HEK293 (cell line): ENCODE data around the gene TCHP.

ENCODE experiments used
- CTCF ChIA-PET: fragments of 350-600 bp; formaldehyde crosslinking; extraction: SDS; loops from one replicate; lab custom pipeline; 2021; ENCODE audit warnings: antibody characterized with exemption; lab: Yijun Ruan, JAX
- POLR2A ChIA-PET: fragments of 300-600 bp; formaldehyde crosslinking; extraction: SDS; loops from one replicate; lab custom pipeline; 2020; ENCODE audit warnings: antibody characterized with exemption, inconsistent platforms; lab: Yijun Ruan, JAX
- H3K27ac ChIP-seq: fragments of 200-500 bp; sonication (Bioruptor generic); 2 replicates; pipeline ENCODE4 v1.5.1; 2014; ENCODE audit warnings: low read depth, low read length, control low read depth, inconsistent platforms; ENCODE audit errors: extremely low read depth
- H3K36me3 ChIP-seq, 2 experiments: fragments of 200-500 bp in 1 of 2; sonication (Bioruptor generic) in 1 of 2; 1 replicate in 1 of 2; 2 replicates in 1 of 2; pipeline ENCODE4 v1.5.1; 2014 to 2017; ENCODE audit warnings: inconsistent platforms in 2 of 2, low read length in 2 of 2; ENCODE audit not compliant: control insufficient read depth in 2 of 2, insufficient read depth in 1 of 2
- H3K4me1 ChIP-seq: fragments of 200-500 bp; sonication (Bioruptor generic); 2 replicates; pipeline ENCODE4 v1.5.1; 2014; ENCODE audit warnings: mild to moderate bottlenecking, low read length, inconsistent platforms; ENCODE audit not compliant: control insufficient read depth, insufficient read depth
- H3K4me3 ChIP-seq: 2 replicates; pipeline ENCODE4 v1.5.1; 2011; ENCODE audit warnings: low read depth, mild to moderate bottlenecking, control low read depth, low read length, moderate library complexity
- H3K9me3 ChIP-seq: fragments of 200-500 bp; sonication (Bioruptor generic); 2 replicates; pipeline ENCODE4 v1.5.1; 2014; ENCODE audit warnings: low read depth, low read length, inconsistent platforms; ENCODE audit not compliant: control insufficient read depth, insufficient read depth
- HOXA7 ChIP-seq: sonication (generic); formaldehyde crosslinking; IDR thresholded peaks from 2 replicates; pipeline ENCODE4 v1.8.1; 2022; ENCODE audit warnings: missing genetic modification reagents, borderline replicate concordance
- KLF1 ChIP-seq: fragments of 450-650 bp; formaldehyde crosslinking; IDR thresholded peaks from 2 replicates; pipeline ENCODE4 v1.5.1; 2016; ENCODE audit warnings: missing biosample characterization, missing genetic modification characterization
- KLF8 ChIP-seq: fragments of 450-650 bp; formaldehyde crosslinking; IDR thresholded peaks from 2 replicates; pipeline ENCODE4 v1.5.1; 2016; ENCODE audit warnings: missing biosample characterization, missing genetic modification characterization
- SCRT1 ChIP-seq: fragments of 450-650 bp; formaldehyde crosslinking; IDR thresholded peaks from 2 replicates; pipeline ENCODE4 v1.5.1; 2016; ENCODE audit warnings: missing biosample characterization, missing genetic modification characterization, borderline replicate concordance
- SCRT2 ChIP-seq: fragments of 450-650 bp; formaldehyde crosslinking; IDR thresholded peaks from 2 replicates; pipeline ENCODE4 v1.5.1; 2016; ENCODE audit warnings: missing biosample characterization, missing genetic modification characterization
- SETDB1 ChIP-seq: IDR thresholded peaks from one replicate; pipeline ENCODE4 v1.6.1; 2017; ENCODE audit warnings: mild to moderate bottlenecking, low read length, moderate library complexity, mixed read lengths; ENCODE audit not compliant: insufficient read length
- ZBTB11 ChIP-seq: fragments of 450-650 bp; formaldehyde crosslinking; conservative IDR thresholded peaks from 2 replicates; pipeline ENCODE4 v1.5.1; 2016; ENCODE audit warnings: low read depth, missing biosample characterization, missing genetic modification characterization
- ZIC2 ChIP-seq: fragments of 450-650 bp; formaldehyde crosslinking; IDR thresholded peaks from 2 replicates; pipeline ENCODE4 v1.5.1; 2016; ENCODE audit warnings: missing biosample characterization, missing genetic modification characterization
- ZNF24 ChIP-seq: fragments of 450-650 bp; formaldehyde crosslinking; IDR thresholded peaks from 2 replicates; pipeline ENCODE4 v1.5.1; 2016; ENCODE audit warnings: missing biosample characterization, missing genetic modification characterization
- ZNF366 ChIP-seq: fragments of 450-650 bp; formaldehyde crosslinking; conservative IDR thresholded peaks from 2 replicates; pipeline ENCODE4 v1.5.1; 2016; ENCODE audit warnings: missing biosample characterization, missing genetic modification characterization
- ZNF518A ChIP-seq: fragments of 450-650 bp; formaldehyde crosslinking; conservative IDR thresholded peaks from 2 replicates; pipeline ENCODE4 v1.5.1; 2016; ENCODE audit warnings: low read depth, missing biosample characterization, missing genetic modification characterization
- ZNF529 ChIP-seq: fragments of 450-650 bp; formaldehyde crosslinking; IDR thresholded peaks from 2 replicates; pipeline ENCODE4 v1.5.1; 2017; ENCODE audit warnings: missing genetic modification characterization, missing biosample characterization; ENCODE audit not compliant: insufficient replicate concordance
- ZNF548 ChIP-seq: fragments of 450-650 bp; formaldehyde crosslinking; IDR thresholded peaks from 2 replicates; pipeline ENCODE4 v1.5.1; 2016; ENCODE audit warnings: missing biosample characterization, missing genetic modification characterization
- ZNF571 ChIP-seq: fragments of 450-650 bp; formaldehyde crosslinking; IDR thresholded peaks from 2 replicates; pipeline ENCODE4 v1.5.0; 2017; ENCODE audit warnings: missing biosample characterization, missing genetic modification characterization
- ZSCAN16 ChIP-seq: fragments of 450-650 bp; formaldehyde crosslinking; IDR thresholded peaks from 2 replicates; pipeline ENCODE4 v1.5.1; 2016; ENCODE audit warnings: missing biosample characterization, missing genetic modification characterization
- TF ChIP-seq, protein P1 (sequence below): fragments of 450-650 bp; formaldehyde crosslinking; IDR thresholded peaks from 2 replicates; pipeline ENCODE4 v1.5.1; 2016; ENCODE audit warnings: missing biosample characterization, missing genetic modification characterization
- TF ChIP-seq, protein P2 (sequence below): fragments of 450-650 bp; formaldehyde crosslinking; IDR thresholded peaks from 2 replicates; pipeline ENCODE4 v1.5.1; 2016; ENCODE audit warnings: missing biosample characterization, missing genetic modification characterization

Gene TCHP

DNA sequence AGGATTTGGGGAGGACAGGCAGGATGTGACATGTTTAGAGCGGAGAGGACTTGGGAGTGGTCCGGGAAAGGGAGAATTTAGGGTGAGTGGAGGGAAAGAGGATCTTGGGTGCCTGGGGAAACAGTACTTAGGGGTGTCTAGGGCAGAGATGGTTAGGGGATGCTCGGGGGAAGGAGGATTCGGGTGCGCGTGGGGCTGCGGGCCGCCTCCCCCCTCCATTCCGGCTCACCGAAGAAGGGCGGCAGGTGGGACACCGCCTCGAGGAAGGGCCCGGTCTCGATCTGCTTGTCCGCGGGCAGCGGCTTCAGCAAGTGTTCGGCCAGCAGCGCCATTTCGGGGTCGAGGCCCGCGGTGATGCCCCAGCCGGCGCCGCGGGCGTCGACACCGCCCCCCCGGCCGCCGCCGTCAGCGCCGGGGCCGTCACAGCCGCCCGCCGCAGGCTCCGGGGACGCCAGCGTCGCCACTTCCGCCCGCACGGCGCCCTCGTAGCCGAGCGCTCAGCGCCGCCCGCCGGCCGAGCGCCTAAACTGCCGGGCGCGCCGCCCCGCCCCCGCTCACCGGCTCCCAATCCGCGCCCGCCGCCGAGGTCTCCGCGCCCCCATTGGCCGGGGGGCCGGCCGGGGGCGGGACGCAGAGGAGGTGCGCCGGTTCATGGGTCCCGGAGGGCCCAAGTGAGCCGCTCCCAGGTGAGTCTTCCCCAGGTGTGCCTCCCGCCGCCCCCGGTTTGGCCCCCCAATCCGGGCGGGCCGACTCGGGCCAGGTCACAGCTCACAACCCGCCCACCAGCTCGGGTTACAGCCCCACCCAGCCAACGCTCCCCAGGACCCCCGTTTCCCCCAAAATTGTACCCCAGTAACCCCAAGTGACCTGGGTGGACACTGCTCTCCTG, 19.8 kb upstream of the TCHP start, which contains the start of gene GLTP (continued):
- TF ChIP-seq, protein P1, sequence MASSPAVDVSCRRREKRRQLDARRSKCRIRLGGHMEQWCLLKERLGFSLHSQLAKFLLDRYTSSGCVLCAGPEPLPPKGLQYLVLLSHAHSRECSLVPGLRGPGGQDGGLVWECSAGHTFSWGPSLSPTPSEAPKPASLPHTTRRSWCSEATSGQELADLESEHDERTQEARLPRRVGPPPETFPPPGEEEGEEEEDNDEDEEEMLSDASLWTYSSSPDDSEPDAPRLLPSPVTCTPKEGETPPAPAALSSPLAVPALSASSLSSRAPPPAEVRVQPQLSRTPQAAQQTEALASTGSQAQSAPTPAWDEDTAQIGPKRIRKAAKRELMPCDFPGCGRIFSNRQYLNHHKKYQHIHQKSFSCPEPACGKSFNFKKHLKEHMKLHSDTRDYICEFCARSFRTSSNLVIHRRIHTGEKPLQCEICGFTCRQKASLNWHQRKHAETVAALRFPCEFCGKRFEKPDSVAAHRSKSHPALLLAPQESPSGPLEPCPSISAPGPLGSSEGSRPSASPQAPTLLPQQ, result no peak
- TF ChIP-seq ZNF548 (tag by site-specific recombination) (no peak), KLF1 (tag by site-specific recombination) (peak; percentile 21; the same call in 1 of the 2 replicates), SETDB1 (no peak), ZNF529 (tag by site-specific recombination) (no peak)

DNA sequence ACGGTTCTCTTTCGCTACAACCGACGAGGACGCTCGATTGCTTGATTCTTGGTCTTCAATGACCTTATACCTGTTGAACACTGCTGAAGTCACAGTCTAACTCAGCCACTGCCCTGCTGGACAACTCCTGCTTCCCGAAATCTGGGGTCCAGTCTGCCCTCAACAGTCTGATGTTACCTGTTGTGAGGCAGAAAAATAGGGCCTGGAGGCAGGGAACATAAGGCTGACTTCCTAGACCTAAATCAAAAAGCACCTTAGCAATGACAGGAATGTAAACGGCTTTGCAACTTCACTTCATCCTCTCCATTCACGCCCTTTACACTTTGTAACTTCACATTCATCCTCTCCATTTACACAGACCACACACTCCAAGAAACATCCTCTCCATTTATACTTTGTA, 19.1 kb upstream of the TCHP start:
- H3K36me3 ChIP-seq, result no peaks in the 10 kb centered on the region
- H3K27ac ChIP-seq, result no peak overlapping the region
- TF ChIP-seq, protein P2, sequence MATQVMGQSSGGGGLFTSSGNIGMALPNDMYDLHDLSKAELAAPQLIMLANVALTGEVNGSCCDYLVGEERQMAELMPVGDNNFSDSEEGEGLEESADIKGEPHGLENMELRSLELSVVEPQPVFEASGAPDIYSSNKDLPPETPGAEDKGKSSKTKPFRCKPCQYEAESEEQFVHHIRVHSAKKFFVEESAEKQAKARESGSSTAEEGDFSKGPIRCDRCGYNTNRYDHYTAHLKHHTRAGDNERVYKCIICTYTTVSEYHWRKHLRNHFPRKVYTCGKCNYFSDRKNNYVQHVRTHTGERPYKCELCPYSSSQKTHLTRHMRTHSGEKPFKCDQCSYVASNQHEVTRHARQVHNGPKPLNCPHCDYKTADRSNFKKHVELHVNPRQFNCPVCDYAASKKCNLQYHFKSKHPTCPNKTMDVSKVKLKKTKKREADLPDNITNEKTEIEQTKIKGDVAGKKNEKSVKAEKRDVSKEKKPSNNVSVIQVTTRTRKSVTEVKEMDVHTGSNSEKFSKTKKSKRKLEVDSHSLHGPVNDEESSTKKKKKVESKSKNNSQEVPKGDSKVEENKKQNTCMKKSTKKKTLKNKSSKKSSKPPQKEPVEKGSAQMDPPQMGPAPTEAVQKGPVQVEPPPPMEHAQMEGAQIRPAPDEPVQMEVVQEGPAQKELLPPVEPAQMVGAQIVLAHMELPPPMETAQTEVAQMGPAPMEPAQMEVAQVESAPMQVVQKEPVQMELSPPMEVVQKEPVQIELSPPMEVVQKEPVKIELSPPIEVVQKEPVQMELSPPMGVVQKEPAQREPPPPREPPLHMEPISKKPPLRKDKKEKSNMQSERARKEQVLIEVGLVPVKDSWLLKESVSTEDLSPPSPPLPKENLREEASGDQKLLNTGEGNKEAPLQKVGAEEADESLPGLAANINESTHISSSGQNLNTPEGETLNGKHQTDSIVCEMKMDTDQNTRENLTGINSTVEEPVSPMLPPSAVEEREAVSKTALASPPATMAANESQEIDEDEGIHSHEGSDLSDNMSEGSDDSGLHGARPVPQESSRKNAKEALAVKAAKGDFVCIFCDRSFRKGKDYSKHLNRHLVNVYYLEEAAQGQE, result 0 out of 2 replicates have a peak, but pooled peaks have one; percentile 42
- TF ChIP-seq ZIC2 (no peak), ZNF366 (tag by site-specific recombination) (peak; percentile 57), SCRT2 (tag by site-specific recombination) (peak; percentile 99), SCRT1 (tag by site-specific recombination) (peak; percentile 98)
- H3K9me3 ChIP-seq, result no peaks in the 10 kb centered on the region
- H3K4me3 ChIP-seq, result peak overlapping the region; percentile 55
- peaks cover 1% of the 10 kb centered on the region for H3K4me1 ChIP-seq
- CTCF ChIA-PET, result interaction anchor here (0.7 to 3.7 kb wide), 9 partner anchors 8 to 282 kb away, joined by 3 to 24 read pairs (median 3); no protein-coding TSS in a partner anchor
- POLR2A ChIA-PET, result no interaction called here

GRCh38 chr12:109881752-109882151, 18.3 kb upstream of the TCHP start:
- no peak overlapping the region for H3K4me3 ChIP-seq
- H3K4me1 ChIP-seq, result no peaks in the 10 kb centered on the region; the same call in 1 of the 2 replicates
- H3K9me3 ChIP-seq, result no peaks in the 10 kb centered on the region
- no peaks in the 10 kb centered on the region for H3K36me3 ChIP-seq
- no peak overlapping the region for H3K27ac ChIP-seq
- CTCF ChIA-PET, result interaction anchor here (0.6 to 3.7 kb wide), 7 partner anchors 9 to 278 kb away, joined by 3 to 24 read pairs (median 5); no protein-coding TSS in a partner anchor
- POLR2A ChIA-PET, result no interaction called here
- TF ChIP-seq ZNF24 (no peak), ZNF571 (tag by site-specific recombination) (no peak), ZNF518A (tag by site-specific recombination) (no peak), HOXA7 (CRISPR knock-in tag) (no peak), ZSCAN16 (tag by site-specific recombination) (no peak), KLF8 (tag by site-specific recombination) (no peak), ZBTB11 (tag by site-specific recombination) (no peak)
